K562 treated with DMSO at 1 percent for 12 hours (cell line): ENCODE data around the gene PAX9. TPM values are rescaled to one million over a fixed set of nuclear protein-coding genes. Genes with fewer than 3 reads are reported as not detected.

Experiments used
- total RNA-seq: library from RNA; unstranded; fragments of 300-600 nt; gene quantifications from 2 replicates; pipeline ENCODE4 v1.2.3, GENCODE V29; 2022; ENCODE audit not compliant: insufficient read depth

The PAX9 gene
- 1.5 and 3.5 TPM in 2 replicates for total RNA-seq

DNA sequence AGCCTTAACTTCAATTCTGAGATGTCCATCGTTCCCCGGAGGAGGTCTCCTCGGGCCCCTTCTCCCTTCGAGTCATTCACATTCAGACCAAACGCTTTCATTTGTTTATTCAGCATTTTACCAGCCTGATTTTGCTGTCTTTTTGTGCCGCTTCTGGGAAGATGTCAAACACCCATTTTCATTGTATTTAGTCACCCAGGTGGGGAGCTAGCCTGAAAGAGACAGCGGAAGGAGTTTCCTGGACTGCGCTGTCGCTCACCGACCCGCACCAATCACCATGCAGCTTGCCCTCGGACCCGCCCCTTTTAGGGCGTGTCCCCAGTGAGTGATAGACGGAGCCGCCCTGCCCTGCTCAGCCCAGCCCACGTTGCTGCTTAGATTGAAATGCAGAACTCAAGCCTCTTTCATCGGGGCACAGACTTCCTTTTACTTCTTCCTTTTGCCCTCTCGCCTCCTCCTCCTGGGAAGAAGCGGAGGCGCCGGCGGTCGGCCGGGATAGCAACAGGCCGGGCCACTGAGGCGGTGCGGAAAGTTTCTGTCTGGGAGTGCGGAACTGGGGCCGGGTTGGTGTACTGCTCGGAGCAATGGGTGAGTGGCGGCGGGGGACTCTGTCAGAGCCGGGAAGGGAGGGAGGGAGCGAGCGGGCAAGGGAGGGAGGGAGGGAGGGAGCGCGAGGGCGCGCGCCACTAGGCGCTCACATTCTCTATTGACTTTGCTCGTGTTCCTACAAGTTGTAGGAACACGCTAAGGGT lies at the start of gene PAX9:
Gene PAX9 (plus strand): TSS at position 355 of the 752 bp plus-strand sequence. CDS start 230 bp downstream, at position 585.

Other genes starting within 250 kb of the PAX9 start
- gene NKX2-1, start 141.6 kb upstream of the PAX9 start, total RNA-seq, result not detected in 2 replicates
- not detected in 2 replicates for gene NKX2-8, start 79.2 kb upstream of the PAX9 start, total RNA-seq